BJ (cell line): ENCODE measurements around the gene GSG1L. TPM values are rescaled to one million over a fixed set of nuclear protein-coding genes. Genes with fewer than 3 reads are reported as not detected.

ENCODE experiments used
- CTCF ChIA-PET: fragments of 350-600 bp; formaldehyde crosslinking; extraction: SDS; loops from one replicate; lab custom pipeline; 2021; ENCODE audit warnings: antibody characterized with exemption, inconsistent platforms; lab: Yijun Ruan, JAX
- POLR2A ChIA-PET: fragments of 300-600 bp; sonication (Branson Sonifier 250); formaldehyde crosslinking; extraction: SDS; loops from one replicate; lab custom pipeline; 2021; ENCODE audit warnings: antibody characterized with exemption; lab: Charles Lee
- DNase-seq: peaks from one replicate; pipeline ENCODE4 v3.0.0-alpha.2; 2011; ENCODE audit warnings: low read depth
- H3K27me3 ChIP-seq: 2 replicates; pipeline ENCODE4 v1.6.0; 2011; ENCODE audit warnings: low read length; ENCODE audit not compliant: control insufficient read depth, insufficient read depth
- H3K36me3 ChIP-seq: 2 replicates; pipeline ENCODE4 v1.5.1; 2011; ENCODE audit warnings: low read length; ENCODE audit not compliant: control insufficient read depth, insufficient read depth
- H3K4me3 ChIP-seq: 2 replicates; pipeline ENCODE4 v1.5.1; 2011; ENCODE audit warnings: low read depth, mild to moderate bottlenecking, control low read depth, low read length
- polyA plus RNA-seq: library from polyadenylated mRNA; depleted of rRNA; stranded (reverse); fragments of >200 nt; gene quantifications from 2 replicates; pipeline ENCODE4 v1.2.3, GENCODE V29; 2011
- TF ChIP-seq, protein P1 (sequence below): IDR thresholded peaks from 2 replicates; pipeline ENCODE4 v1.5.1; 2011; ENCODE audit warnings: low read depth, mild to moderate bottlenecking, control low read depth, inconsistent platforms, low read length, moderate library complexity; ENCODE audit not compliant: insufficient read depth

GSG1L gene
- polyA plus RNA-seq, 1 experiment: not detected

DNA sequence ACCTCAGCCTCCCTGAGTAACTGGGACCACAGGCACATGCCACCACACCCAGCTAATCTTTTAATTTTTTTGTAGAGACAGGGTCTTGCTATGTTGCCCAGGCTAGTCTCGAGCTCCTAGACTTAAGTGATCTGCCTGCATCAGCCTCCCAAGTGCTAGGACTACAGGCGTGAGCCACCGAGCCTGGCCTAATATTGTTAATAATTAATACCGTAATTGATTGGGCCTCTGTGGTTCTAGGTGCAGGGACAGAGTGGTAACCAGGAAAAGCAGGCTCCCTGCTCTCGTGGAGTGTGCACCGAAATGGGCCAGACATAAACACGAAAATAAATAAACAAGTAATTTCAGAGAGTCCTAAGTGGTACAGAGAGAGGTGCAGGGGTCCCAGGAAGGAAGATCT, 241.0 kb downstream of the GSG1L start:
- H3K36me3 ChIP-seq: no peaks in the 10 kb centered on the region
- ChIA-PET POLR2A (no interaction called here), CTCF (no interaction called here)
- no peak for DNase-seq
- no peak overlapping the region for H3K4me3 ChIP-seq
- TF ChIP-seq, protein P1, sequence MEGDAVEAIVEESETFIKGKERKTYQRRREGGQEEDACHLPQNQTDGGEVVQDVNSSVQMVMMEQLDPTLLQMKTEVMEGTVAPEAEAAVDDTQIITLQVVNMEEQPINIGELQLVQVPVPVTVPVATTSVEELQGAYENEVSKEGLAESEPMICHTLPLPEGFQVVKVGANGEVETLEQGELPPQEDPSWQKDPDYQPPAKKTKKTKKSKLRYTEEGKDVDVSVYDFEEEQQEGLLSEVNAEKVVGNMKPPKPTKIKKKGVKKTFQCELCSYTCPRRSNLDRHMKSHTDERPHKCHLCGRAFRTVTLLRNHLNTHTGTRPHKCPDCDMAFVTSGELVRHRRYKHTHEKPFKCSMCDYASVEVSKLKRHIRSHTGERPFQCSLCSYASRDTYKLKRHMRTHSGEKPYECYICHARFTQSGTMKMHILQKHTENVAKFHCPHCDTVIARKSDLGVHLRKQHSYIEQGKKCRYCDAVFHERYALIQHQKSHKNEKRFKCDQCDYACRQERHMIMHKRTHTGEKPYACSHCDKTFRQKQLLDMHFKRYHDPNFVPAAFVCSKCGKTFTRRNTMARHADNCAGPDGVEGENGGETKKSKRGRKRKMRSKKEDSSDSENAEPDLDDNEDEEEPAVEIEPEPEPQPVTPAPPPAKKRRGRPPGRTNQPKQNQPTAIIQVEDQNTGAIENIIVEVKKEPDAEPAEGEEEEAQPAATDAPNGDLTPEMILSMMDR: no peak
- peaks cover 6% of the 10 kb centered on the region for H3K27me3 ChIP-seq

- ChIA-PET POLR2A (no interaction called here), CTCF (no interaction called here)
- Histone ChIP-seq H3K4me3 (no peak overlapping the region), H3K36me3 (no peaks in the 10 kb centered on the region), H3K27me3 (peaks cover 9% of the 10 kb centered on the region)
- DNase-seq: no peak
- TF ChIP-seq, protein P1: no peak
These were observed 242.7 kb downstream of the GSG1L start for GRCh38 chr16:27820646-27821345.

- POLR2A ChIA-PET: no interaction called here
- CTCF ChIA-PET: no interaction called here
- no peaks in the 10 kb centered on the region for H3K36me3 ChIP-seq
- no peak for DNase-seq
- H3K4me3 ChIP-seq: no peak overlapping the region
- peaks cover 9% of the 10 kb centered on the region for H3K27me3 ChIP-seq
- TF ChIP-seq, protein P1: no peak
These were observed 243.5 kb downstream of the GSG1L start for GRCh38 chr16:27819881-27820610.

GRCh38 chr16:27819356-27819755, 244.2 kb downstream of the GSG1L start:
- TF ChIP-seq, protein P1: no peak
- DNase-seq: no peak
- CTCF ChIA-PET: no interaction called here

DNA sequence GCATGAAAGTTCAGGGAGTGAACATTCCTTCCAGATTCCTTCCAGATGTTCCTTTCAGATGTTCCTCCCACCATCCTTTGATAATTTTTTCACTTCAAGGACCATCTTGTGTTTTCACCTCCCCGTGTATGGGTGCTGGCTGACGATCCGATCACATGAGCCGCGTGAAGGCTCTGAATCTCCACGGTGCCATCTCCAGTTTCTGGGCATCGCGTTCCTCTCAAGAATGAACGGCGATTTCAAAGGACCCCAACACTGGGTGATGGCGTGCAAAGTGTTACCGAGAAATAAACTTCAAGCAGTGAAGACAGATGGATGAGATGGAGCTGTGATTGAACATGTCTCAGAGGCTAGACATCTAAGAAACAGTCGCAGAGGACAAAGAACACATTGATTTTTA, 245.3 kb downstream of the GSG1L start:
- POLR2A ChIA-PET: no interaction called here
- Histone ChIP-seq H3K27me3 (peaks cover 7% of the 10 kb centered on the region), H3K4me3 (no peak overlapping the region), H3K36me3 (no peaks in the 10 kb centered on the region)
- DNase-seq: no peak
- CTCF ChIA-PET: no interaction called here
- TF ChIP-seq, protein P1: no peak

More at GRCh38 chr16:27819356-27819755, 244.2 kb downstream of the GSG1L start:
- POLR2A ChIA-PET: no interaction called here
- peaks cover 7% of the 10 kb centered on the region for H3K27me3 ChIP-seq
- no peaks in the 10 kb centered on the region for H3K36me3 ChIP-seq
- no peak overlapping the region for H3K4me3 ChIP-seq
